Naive thymus-derived CD4-positive, alpha-beta T cell (primary cell): ENCODE data around the gene KIF21B. TPM values are rescaled to one million over a fixed set of nuclear protein-coding genes. Genes with fewer than 3 reads are reported as not detected.

ENCODE experiments used
- ATAC-seq: fragments of 150-1000 bp; cut with Tn5 transposase; 2 replicates; pipeline ENCODE4 v1.10.0; 2021; ENCODE audit warnings: mild to moderate bottlenecking, moderate library complexity
- CTCF ChIA-PET: fragments of 350-600 bp; sonication (Branson Sonifier 250); formaldehyde crosslinking; loops from one replicate; lab custom pipeline; 2021; ENCODE audit warnings: antibody characterized with exemption; lab: Charles Lee
- POLR2A ChIA-PET: fragments of 350-600 bp; sonication (Branson Sonifier 250); formaldehyde crosslinking; loops from one replicate; lab custom pipeline; 2021; ENCODE audit warnings: antibody characterized with exemption, inconsistent platforms; lab: Charles Lee
- DNase-seq, 9 donors: peaks; one replicate each; pipeline versions ENCODE4 v3.0.0 to v3.0.0-alpha.2; 2020 to 2022; ENCODE audit warnings: mixed read lengths in 1 of 9
- H3K27ac ChIP-seq: one replicate; pipeline ENCODE4 v1.7.0; 2013; ENCODE audit warnings: mild to moderate bottlenecking, low read depth, low read length, moderate library complexity
- H3K27me3 ChIP-seq, 2 donors: one replicate each; pipeline ENCODE4 v1.7.0; 2013; ENCODE audit warnings: low read length in 2 of 2, mild to moderate bottlenecking in 2 of 2, moderate library complexity in 2 of 2; ENCODE audit not compliant: control insufficient read depth in 2 of 2, insufficient read depth in 2 of 2
- H3K36me3 ChIP-seq, 3 experiments: 1 replicate in 2 of 3; 2 replicates in 1 of 3; pipeline ENCODE4 v1.7.0; 2013; ENCODE audit warnings: low read length in 3 of 3, mild to moderate bottlenecking in 3 of 3, moderate library complexity in 1 of 3; ENCODE audit not compliant: insufficient read depth in 3 of 3, control insufficient read depth in 2 of 3
- H3K4me1 ChIP-seq, 2 donors: one replicate each; pipeline ENCODE4 v1.7.0; 2013; ENCODE audit warnings: low read length in 2 of 2, mild to moderate bottlenecking in 2 of 2, moderate library complexity in 1 of 2; ENCODE audit not compliant: control insufficient read depth in 2 of 2, insufficient read depth in 2 of 2
- H3K4me3 ChIP-seq: 2 replicates; pipeline ENCODE4 v1.7.0; 2013; ENCODE audit warnings: mild to moderate bottlenecking, low read length
- H3K9me3 ChIP-seq, 3 experiments: 1 replicate in 2 of 3; 2 replicates in 1 of 3; pipeline ENCODE4 v1.7.0; 2013; ENCODE audit warnings: low read length in 3 of 3; ENCODE audit not compliant: control insufficient read depth in 2 of 3
- H3K27ac Mint-ChIP-seq, 9 donors: one replicate each; pipeline ENCODE4 v1.8.0; 2020 to 2022; ENCODE audit warnings: mixed read lengths in 9 of 9, mild to moderate bottlenecking in 8 of 9, moderate library complexity in 5 of 9, inconsistent platforms in 2 of 9
- H3K27me3 Mint-ChIP-seq, 5 donors: one replicate each; pipeline ENCODE4 v1.8.0; 2021 to 2022; ENCODE audit warnings: mixed read lengths in 5 of 5, mild to moderate bottlenecking in 1 of 5
- H3K36me3 Mint-ChIP-seq, 5 donors: one replicate each; pipeline ENCODE4 v1.8.0; 2020 to 2022; ENCODE audit warnings: mixed read lengths in 5 of 5, mild to moderate bottlenecking in 3 of 5, inconsistent platforms in 1 of 5
- H3K4me1 Mint-ChIP-seq, 7 donors: one replicate each; pipeline ENCODE4 v1.8.0; 2020 to 2022; ENCODE audit warnings: mixed read lengths in 7 of 7, mild to moderate bottlenecking in 3 of 7, inconsistent platforms in 1 of 7
- H3K4me3 Mint-ChIP-seq, 10 donors: one replicate each; pipeline ENCODE4 v1.8.0; 2020 to 2022; ENCODE audit warnings: mild to moderate bottlenecking in 10 of 10, mixed read lengths in 10 of 10, moderate library complexity in 6 of 10, inconsistent platforms in 2 of 10
- H3K9me3 Mint-ChIP-seq, 11 donors: one replicate each; pipeline ENCODE4 v1.8.0; 2020 to 2022; ENCODE audit warnings: mixed read lengths in 11 of 11, mild to moderate bottlenecking in 4 of 11, inconsistent platforms in 1 of 11, moderate library complexity in 1 of 11
- intact Hi-C, 2 donors: fragments of 100-400 bp; cut with micrococcal nuclease; formaldehyde crosslinking; loops; one replicate each; pipeline ENCODE4 v1.15.1; 2023
- polyA plus RNA-seq, 2 donors: library from polyadenylated mRNA; unstranded; fragments of 300-500 nt; fragmentation: Illumina TruSeq; gene quantifications; one replicate each; pipeline ENCODE4 v1.2.3, GENCODE V29; 2021
- total RNA-seq, 6 experiments: library from RNA in 5 of 6; stranded (reverse) in 5 of 6; gene quantifications; 1 replicate in 5 of 6; 2 replicates in 1 of 6; pipeline ENCODE4 v1.2.3 and lab custom pipeline; 2021 to 2026

KIF21B gene
- total and polyA plus RNA-seq, 7 experiments from 2014 or later: 3.0 to 97.6 (median 70.3) TPM

DNA sequence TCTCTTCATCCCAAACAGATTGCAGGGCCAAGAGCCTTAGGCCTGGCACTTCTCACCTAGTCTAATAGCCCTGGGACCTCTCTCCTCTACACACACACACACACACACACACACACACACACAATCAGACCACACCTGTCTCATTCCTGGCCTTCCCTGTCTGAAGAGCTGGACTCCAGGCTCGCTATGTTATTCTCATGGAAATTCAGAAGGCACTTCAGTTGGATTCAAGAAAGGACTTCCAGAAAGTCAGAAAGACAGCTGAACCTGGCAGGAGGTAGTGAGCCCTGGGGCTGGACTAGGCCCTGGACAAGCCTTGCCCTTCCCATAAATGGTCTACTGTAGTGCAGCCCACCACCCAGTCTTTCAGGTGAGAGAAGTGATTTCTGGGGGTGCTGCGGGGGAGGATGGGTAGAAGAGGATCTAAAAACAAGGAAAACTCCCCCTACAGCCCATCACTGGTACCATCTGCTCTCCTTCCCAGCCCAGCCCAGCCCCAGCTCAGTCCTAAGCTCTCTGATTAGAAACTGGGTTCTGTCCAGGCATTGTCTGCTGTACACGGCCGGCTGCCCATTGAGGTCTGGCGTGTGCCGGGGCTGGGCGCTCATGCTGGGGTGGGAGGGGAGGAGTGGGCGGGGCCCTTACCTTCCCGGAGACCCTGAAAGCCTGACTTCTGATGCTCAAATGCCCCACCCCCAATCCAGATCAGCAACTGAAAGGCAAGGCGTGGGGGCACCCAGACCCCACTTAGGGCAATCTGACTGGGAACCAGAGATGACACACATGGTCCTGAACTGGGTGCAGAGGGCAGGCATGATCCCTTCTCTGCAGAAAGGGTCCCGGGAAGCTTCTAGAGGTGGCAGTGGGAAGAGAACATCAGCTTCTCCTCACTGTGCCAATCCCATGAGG lies 2.5 kb downstream of the KIF21B start:
- H3K27me3 Mint-ChIP-seq: no peaks in the 10 kb centered on the region
- Histone ChIP-seq H3K9me3 (no peaks in the 10 kb centered on the region), H3K4me1 (peaks cover 59 to 74% of the 10 kb centered on the region in 2 donors), H3K27me3 (no peaks in the 10 kb centered on the region), H3K4me3 (peak overlapping the region; percentile 93), H3K36me3 (no peaks in the 10 kb centered on the region), H3K27ac (peak overlapping the region; percentile 83)
- ChIA-PET POLR2A (interaction anchor here (0.7 to 2.5 kb wide), 8 partner anchors 9 to 135 kb away, joined by 3 to 8 read pairs (median 4); partner anchors contain the start of gene TMEM9), CTCF (interaction anchor here (0.5 to 3.7 kb wide), 9 partner anchors 8 to 93 kb away, joined by 3 to 23 read pairs (median 4); no protein-coding TSS in a partner anchor)
- peak overlapping the region; percentile 91 to 100 (median 96) for H3K4me3 Mint-ChIP-seq
- peaks cover 63 to 90% (median 83%) of the 10 kb centered on the region in 7 donors for H3K4me1 Mint-ChIP-seq
- ATAC-seq (no peak), DNase-seq (peak in 4 of 9 donors; percentile 25 to 38 (median 29))
- H3K27ac Mint-ChIP-seq: peak overlapping the region; percentile 93 to 100 (median 98)
- peaks cover 0 to 23% (median 0%) of the 10 kb centered on the region in 5 donors for H3K36me3 Mint-ChIP-seq
- peaks cover 0 to 2% (median 0%) of the 10 kb centered on the region in 11 donors for H3K9me3 Mint-ChIP-seq
- intact Hi-C loops: loop anchor here (1.0 to 10.0 kb wide), 4 partner anchors 26 to 866 kb away; partner anchors contain the start of genes CSRP1 (in 1 of the 2) and DDX59 (in 1 of the 2)

- peaks cover 0 to 27% (median 0%) of the 10 kb centered on the region in 5 donors for H3K36me3 Mint-ChIP-seq
- ATAC-seq (no peak), DNase-seq (no peak)
- H3K27me3 ChIP-seq: no peaks in the 10 kb centered on the region
- H3K27ac ChIP-seq: peak overlapping the region; percentile 83
- H3K4me1 Mint-ChIP-seq: peaks cover 66 to 90% (median 83%) of the 10 kb centered on the region in 7 donors
- peaks cover 67 to 80% of the 10 kb centered on the region in 2 donors for H3K4me1 ChIP-seq
- H3K4me3 Mint-ChIP-seq: peak overlapping the region; percentile 76 to 100 (median 95)
- ChIA-PET POLR2A (interaction anchor here (0.9 to 2.5 kb wide), 5 partner anchors 21 to 136 kb away, joined by 3 to 8 read pairs (median 4); partner anchors contain the start of gene TMEM9), CTCF (interaction anchor here (2.0 to 3.7 kb wide), 4 partner anchors 22 to 48 kb away, joined by 4 to 23 read pairs (median 19); no protein-coding TSS in a partner anchor)
- no peaks in the 10 kb centered on the region for H3K27me3 Mint-ChIP-seq
- intact Hi-C loops: loop anchor here (10.0 kb wide), 2 partner anchors 485 to 865 kb away; partner anchors contain the start of gene CSRP1 (in 1 of the 2)
- H3K36me3 ChIP-seq: no peaks in the 10 kb centered on the region
- peaks cover 0 to 2% (median 0%) of the 10 kb centered on the region in 11 donors for H3K9me3 Mint-ChIP-seq
- peak overlapping the region; percentile 42 for H3K4me3 ChIP-seq
- H3K9me3 ChIP-seq: no peaks in the 10 kb centered on the region
- peak overlapping the region; percentile 93 to 100 (median 98) for H3K27ac Mint-ChIP-seq
Measured at GRCh38 chr1:201020040-201020591, 3.4 kb downstream of the KIF21B start.

- no peaks in the 10 kb centered on the region for H3K27me3 Mint-ChIP-seq
- Histone ChIP-seq H3K27me3 (no peaks in the 10 kb centered on the region), H3K4me3 (peak overlapping the region; percentile 42), H3K4me1 (peaks cover 74 to 86% of the 10 kb centered on the region in 2 donors), H3K36me3 (no peaks in the 10 kb centered on the region), H3K9me3 (no peaks in the 10 kb centered on the region), H3K27ac (peak overlapping the region; percentile 83)
- peak overlapping the region; percentile 76 to 100 (median 95) for H3K4me3 Mint-ChIP-seq
- ChIA-PET CTCF (interaction anchor here (3.4 to 3.7 kb wide), 3 partner anchors 23 to 48 kb away, joined by 18 to 23 read pairs (median 20); no protein-coding TSS in a partner anchor), POLR2A (interaction anchor here (1.1 to 2.5 kb wide), 6 partner anchors 8 to 137 kb away, joined by 4 to 8 read pairs (median 4); partner anchors contain the start of gene TMEM9)
- H3K4me1 Mint-ChIP-seq: peaks cover 73 to 91% (median 83%) of the 10 kb centered on the region in 7 donors
- peak; percentile 57 to 92 (median 90) for DNase-seq
- peak; percentile 84 for ATAC-seq
- H3K9me3 Mint-ChIP-seq: peaks cover 0 to 2% (median 0%) of the 10 kb centered on the region in 11 donors
- H3K36me3 Mint-ChIP-seq: peaks cover 0 to 27% (median 0%) of the 10 kb centered on the region in 5 donors
- intact Hi-C loops: loop anchor here (1.0 to 10.0 kb wide), 6 partner anchors 47 to 609 kb away; partner anchors contain the start of genes TMEM9 (in 2 of the 2), CSRP1 (in 1 of the 2) and ZNF281 (in 1 of the 2)
- H3K27ac Mint-ChIP-seq: peak overlapping the region; percentile 93 to 100 (median 98)
Measured at GRCh38 chr1:201019321-201019977, 4.1 kb downstream of the KIF21B start.

DNA sequence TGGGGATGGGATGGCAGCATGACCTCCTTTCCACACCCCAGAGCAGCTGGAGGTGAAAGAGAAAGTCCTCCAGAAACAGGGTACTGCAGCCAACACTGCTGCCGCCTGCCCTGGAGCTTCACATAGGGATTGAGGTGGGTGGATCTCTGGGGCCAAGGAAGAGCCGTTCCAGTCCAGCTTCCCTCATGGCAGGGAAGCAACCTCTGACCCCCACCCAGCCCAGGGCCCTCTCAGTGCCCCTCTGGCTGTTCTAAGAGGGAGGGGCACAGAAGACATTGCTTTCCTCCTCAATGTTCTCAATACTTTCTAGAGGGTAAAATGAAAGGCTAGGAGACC lies 5.7 kb downstream of the KIF21B start:
- H3K27me3 Mint-ChIP-seq: no peaks in the 10 kb centered on the region
- H3K9me3 Mint-ChIP-seq: peaks cover 0 to 2% (median 0%) of the 10 kb centered on the region in 11 donors
- DNase-seq (no peak), ATAC-seq (no peak)
- H3K4me3 Mint-ChIP-seq: peak overlapping the region; percentile 33 to 100 (median 65)
- Histone ChIP-seq H3K4me1 (peaks cover 84 to 97% of the 10 kb centered on the region in 2 donors), H3K27ac (peak overlapping the region; percentile 30), H3K9me3 (no peaks in the 10 kb centered on the region), H3K36me3 (no peaks in the 10 kb centered on the region), H3K4me3 (no peak overlapping the region), H3K27me3 (no peaks in the 10 kb centered on the region)
- intact Hi-C loops: loop anchor here (2.0 to 10.0 kb wide), 2 partner anchors 395 to 487 kb away; partner anchors contain the start of gene CSRP1 (in 1 of the 2)
- H3K4me1 Mint-ChIP-seq: peaks cover 84 to 100% (median 95%) of the 10 kb centered on the region in 7 donors
- H3K36me3 Mint-ChIP-seq: peaks cover 0 to 28% (median 2%) of the 10 kb centered on the region in 5 donors
- ChIA-PET POLR2A (interaction anchor here (1.0 to 1.6 kb wide), 2 partner anchors 8 to 9 kb away, joined by 3 to 4 read pairs; no protein-coding TSS in a partner anchor), CTCF (interaction anchor here (1.0 to 3.5 kb wide), 4 partner anchors 25 to 46 kb away, joined by 3 to 18 read pairs (median 6); no protein-coding TSS in a partner anchor)
- peak overlapping the region; percentile 59 to 100 (median 98) for H3K27ac Mint-ChIP-seq

DNA sequence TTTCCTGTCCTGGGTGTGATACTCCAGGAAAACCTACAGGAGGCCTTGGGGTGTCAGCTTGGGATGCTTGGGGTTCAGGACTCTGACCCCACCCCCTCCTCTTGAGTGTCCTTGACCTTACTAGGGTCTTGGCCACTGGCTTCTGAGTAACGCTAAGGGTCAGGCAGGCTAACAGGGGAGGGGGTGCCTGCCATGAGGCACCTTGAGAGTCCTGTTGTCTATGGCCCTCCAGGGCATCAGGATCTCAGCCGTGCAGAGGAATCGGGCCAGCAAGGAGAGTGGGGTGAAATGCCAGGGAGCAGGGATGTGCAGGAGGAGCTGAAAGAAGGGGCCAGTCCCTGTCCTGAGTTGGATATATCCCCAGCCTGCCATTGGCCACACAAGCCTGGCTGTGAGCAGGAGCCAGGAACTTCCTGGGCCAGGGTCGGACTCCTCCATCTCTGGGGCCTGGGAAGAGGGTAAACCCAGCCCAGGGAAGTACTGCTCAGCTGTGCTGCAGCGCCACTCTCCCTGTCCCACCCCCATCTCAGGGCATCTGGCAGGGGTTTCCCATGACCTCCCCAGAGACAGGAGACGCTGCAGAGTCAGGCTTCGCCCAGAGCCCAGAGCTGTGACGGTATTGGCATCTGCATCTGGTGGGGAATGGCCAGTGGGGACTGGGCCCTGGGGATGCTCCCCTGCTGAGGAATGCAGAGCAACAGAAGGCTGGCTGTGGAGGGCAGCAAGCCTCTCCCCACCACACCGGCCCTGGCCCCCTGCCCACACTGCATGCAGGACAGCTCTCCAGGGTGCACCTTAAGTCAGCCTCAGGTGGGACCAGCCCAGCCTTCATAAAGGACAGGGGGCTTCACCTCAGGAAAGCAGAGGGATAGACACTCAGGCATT lies 6.3 kb downstream of the KIF21B start:
- Mint-ChIP-seq H3K36me3 (peaks cover 0 to 22% (median 3%) of the 10 kb centered on the region in 5 donors), H3K4me1 (peaks cover 82 to 100% (median 95%) of the 10 kb centered on the region in 7 donors), H3K27ac (peak overlapping the region; percentile 59 to 99 (median 93)), H3K4me3 (peak overlapping the region; percentile 8 to 100 (median 64)), H3K27me3 (no peaks in the 10 kb centered on the region), H3K9me3 (peaks cover 0 to 2% (median 0%) of the 10 kb centered on the region in 11 donors)
- Histone ChIP-seq H3K27me3 (no peaks in the 10 kb centered on the region), H3K27ac (peak overlapping the region; percentile 30), H3K36me3 (no peaks in the 10 kb centered on the region), H3K4me3 (no peak overlapping the region), H3K4me1 (peaks cover 88 to 98% of the 10 kb centered on the region in 2 donors), H3K9me3 (no peaks in the 10 kb centered on the region)
- ATAC-seq: no peak
- ChIA-PET CTCF (interaction anchor here (0.5 to 3.5 kb wide), 5 partner anchors 25 to 389 kb away, joined by 3 to 18 read pairs (median 5); no protein-coding TSS in a partner anchor), POLR2A (interaction anchor here (1.0 to 1.6 kb wide), 3 partner anchors 8 to 9 kb away, joined by 3 to 6 read pairs (median 4); no protein-coding TSS in a partner anchor)
- intact Hi-C loops: loop anchor here in 1 of 2 donors (10.0 kb wide), 1 partner anchor 488 kb away; the partner anchor contains the start of gene CSRP1
- no peak for DNase-seq
